NCI-H146 treated with DMSO at 0.1 percent for 48 hours (cell line): ENCODE data around the gene DRD3.
A peak's percentile ranks its signal among the peaks of the same experiment; 100 is the strongest.

ENCODE experiments used
- DNase-seq: peaks from one replicate; lab custom pipeline; 2025; ENCODE audit not compliant: unreplicated experiment; lab: John Stamatoyannopoulos, UW

DRD3 gene

GRCh38 chr3:114178770-114179368 lies at the start of gene DRD3:
Gene DRD3 (minus strand): TSS chr3:114179052. CDS start chr3:114171992, 7,060 bp downstream.
- DNase-seq = no peak

GRCh38 chr3:114227076-114227475 lies 48.2 kb upstream of the DRD3 start:
- DNase-seq = no peak

GRCh38 chr3:114226313-114226712 lies 47.5 kb upstream of the DRD3 start:
- DNase-seq = no peak

GRCh38 chr3:114223143-114223542 lies 44.3 kb upstream of the DRD3 start:
- DNase-seq = no peak

- no peak for DNase-seq
These were observed 43.0 kb upstream of the DRD3 start for GRCh38 chr3:114221881-114222264.

- DNase-seq = no peak
These were observed 42.5 kb upstream of the DRD3 start for GRCh38 chr3:114221165-114221880.

- no peak for DNase-seq
These were observed 40.9 kb upstream of the DRD3 start for GRCh38 chr3:114219741-114220140.

GRCh38 chr3:114218578-114219185 lies 39.8 kb upstream of the DRD3 start:
- DNase-seq = no peak

- no peak for DNase-seq
These were observed 39.2 kb upstream of the DRD3 start for GRCh38 chr3:114218006-114218405.

- DNase-seq = no peak
These were observed 38.4 kb upstream of the DRD3 start for GRCh38 chr3:114217266-114217665.

- no peak for DNase-seq
These were observed 37.5 kb upstream of the DRD3 start for GRCh38 chr3:114216186-114216970.

GRCh38 chr3:114214542-114215341 lies 35.9 kb upstream of the DRD3 start:
- peak; percentile 37 for DNase-seq

GRCh38 chr3:114213627-114214541 lies 35.0 kb upstream of the DRD3 start:
- DNase-seq = peak; percentile 63

GRCh38 chr3:114213292-114213626 lies 34.4 kb upstream of the DRD3 start:
- DNase-seq = no peak

- DNase-seq = no peak
These were observed 33.8 kb upstream of the DRD3 start for GRCh38 chr3:114212646-114213045.

- DNase-seq = no peak
These were observed 28.9 kb upstream of the DRD3 start for GRCh38 chr3:114207768-114208167.

GRCh38 chr3:114206342-114206741 lies 27.5 kb upstream of the DRD3 start:
- no peak for DNase-seq

GRCh38 chr3:114205541-114205940 lies 26.7 kb upstream of the DRD3 start:
- no peak for DNase-seq

- no peak for DNase-seq
These were observed 15.9 kb upstream of the DRD3 start for GRCh38 chr3:114194750-114195149.

- DNase-seq = no peak
These were observed 13.3 kb upstream of the DRD3 start for GRCh38 chr3:114192136-114192535.
